ENCODE data around the gene PAIP2. TPM values are rescaled to one million over a fixed set of nuclear protein-coding genes. Genes with fewer than 3 reads are reported as not detected.

Gene PAIP2
- total and polyA plus RNA-seq, 2 experiments from 2014 or later, result 65.3 to 77.5 TPM

DNA sequence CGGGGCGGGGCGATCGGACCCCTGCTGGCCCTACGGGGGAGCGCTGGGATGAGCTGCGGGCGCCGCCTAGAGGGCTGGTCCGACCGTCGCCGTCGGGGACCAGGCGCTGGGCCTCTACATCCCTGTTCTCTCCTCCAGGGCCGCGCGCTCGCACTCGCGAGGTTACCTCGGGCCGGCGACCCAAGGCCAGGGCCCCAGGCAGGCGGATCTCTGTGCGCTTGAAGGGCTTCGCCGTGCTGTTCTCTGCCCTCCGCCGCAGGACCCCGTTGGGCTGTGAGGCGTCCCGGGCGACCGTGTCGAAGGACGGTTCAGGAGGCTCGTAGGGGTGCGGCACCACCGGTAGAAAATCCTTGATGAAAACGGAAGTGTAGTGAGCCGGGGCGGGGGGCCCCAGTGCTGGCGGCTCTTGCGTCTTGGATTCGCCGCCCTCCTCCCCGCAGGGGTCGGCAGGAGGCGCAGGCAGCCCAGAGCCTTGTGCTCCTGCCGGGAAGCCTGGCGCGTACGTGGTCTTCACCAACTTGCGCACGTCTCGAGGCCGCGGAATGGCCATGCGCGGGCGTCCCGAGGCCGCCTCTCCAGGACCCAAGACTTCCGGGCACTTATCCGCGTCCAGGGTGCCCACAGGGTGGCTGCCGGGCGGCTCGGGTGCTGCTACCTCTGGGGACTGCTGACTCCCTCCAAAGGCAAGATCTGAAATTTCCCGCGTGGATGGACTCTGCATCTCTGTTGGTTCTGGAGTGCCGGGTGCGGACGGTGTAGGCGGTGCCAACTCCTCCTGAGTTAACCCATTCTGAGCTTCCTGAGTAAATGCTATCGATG lies 51.2 kb downstream of the PAIP2 start:
- Histone ChIP-seq H3K4me3 (peak overlapping the region; percentile 48), H4K20me1 (ENCODE audit: insufficient read depth, poor library complexity, severe bottlenecking) (no peaks in the 10 kb centered on the region), H3K9me3 (ENCODE audit: low read depth) (no peaks in the 10 kb centered on the region), H3K4me1 (ENCODE audit: insufficient read depth) (peaks cover 8% of the 10 kb centered on the region), H3K36me3 (replicated peaks; ENCODE audit: insufficient read depth, low read depth) (no peaks in the 10 kb centered on the region), H3K9me2 (replicated peaks; ENCODE audit: insufficient read depth) (no peaks in the 10 kb centered on the region), H3K27ac (no peak overlapping the region), H2AFZ (peak overlapping the region; percentile 82), H3K4me2 (peak overlapping the region; percentile 91), H3K27me3 (peaks cover 26% of the 10 kb centered on the region), H3K79me2 (no peaks in the 10 kb centered on the region)
- no peak for TF ChIP-seq EZH2phosphoT487 (IDR thresholded peaks at IDR 0.05; ENCODE audit: low read depth, severe bottlenecking, unreplicated experiment)
- TF ChIP-seq, protein P1, sequence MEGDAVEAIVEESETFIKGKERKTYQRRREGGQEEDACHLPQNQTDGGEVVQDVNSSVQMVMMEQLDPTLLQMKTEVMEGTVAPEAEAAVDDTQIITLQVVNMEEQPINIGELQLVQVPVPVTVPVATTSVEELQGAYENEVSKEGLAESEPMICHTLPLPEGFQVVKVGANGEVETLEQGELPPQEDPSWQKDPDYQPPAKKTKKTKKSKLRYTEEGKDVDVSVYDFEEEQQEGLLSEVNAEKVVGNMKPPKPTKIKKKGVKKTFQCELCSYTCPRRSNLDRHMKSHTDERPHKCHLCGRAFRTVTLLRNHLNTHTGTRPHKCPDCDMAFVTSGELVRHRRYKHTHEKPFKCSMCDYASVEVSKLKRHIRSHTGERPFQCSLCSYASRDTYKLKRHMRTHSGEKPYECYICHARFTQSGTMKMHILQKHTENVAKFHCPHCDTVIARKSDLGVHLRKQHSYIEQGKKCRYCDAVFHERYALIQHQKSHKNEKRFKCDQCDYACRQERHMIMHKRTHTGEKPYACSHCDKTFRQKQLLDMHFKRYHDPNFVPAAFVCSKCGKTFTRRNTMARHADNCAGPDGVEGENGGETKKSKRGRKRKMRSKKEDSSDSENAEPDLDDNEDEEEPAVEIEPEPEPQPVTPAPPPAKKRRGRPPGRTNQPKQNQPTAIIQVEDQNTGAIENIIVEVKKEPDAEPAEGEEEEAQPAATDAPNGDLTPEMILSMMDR (IDR thresholded peaks at IDR 0.05; ENCODE audit: poor library complexity), result peak; percentile 55
- DNase-seq (ENCODE audit: low spot score), result peak; percentile 80
- WGBS (ENCODE audit: low lambda C conversion rate, missing lambda C conversion rate), result 1% methylated on average over 65 of the region's 77 CpGs

DNA sequence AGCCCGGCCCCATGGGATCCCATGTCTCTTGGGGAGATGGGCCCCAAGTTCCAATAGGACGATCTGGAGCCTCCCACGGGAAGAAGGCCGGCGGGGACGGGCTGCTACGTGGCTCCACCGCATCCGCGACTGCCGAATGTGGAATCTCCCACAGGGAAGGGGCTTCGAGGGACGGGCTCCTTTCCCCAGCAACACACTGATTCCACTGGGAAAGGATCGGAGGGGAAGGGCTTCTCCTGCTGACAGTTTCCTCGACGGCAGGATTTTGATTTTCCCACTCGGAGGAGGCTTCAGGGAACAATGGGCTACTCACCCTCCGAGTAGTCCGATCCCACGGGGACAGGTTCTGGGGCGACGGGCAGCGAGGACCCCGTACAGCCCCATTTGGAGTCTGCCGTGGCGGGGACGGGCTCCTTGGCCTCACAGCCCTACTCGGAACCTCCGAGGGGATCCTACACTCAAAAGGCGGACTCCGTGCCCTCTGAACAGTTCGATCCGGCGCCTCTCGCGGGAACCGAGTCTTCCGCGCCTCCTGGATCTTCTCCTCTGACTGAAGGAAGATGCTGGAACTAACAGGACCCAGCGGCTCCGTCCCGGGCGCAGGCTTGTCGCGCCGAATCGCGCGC lies 52.0 kb downstream of the PAIP2 start:
- H3K4me2 ChIP-seq, result peak overlapping the region; percentile 91
- peak; percentile 26 for TF ChIP-seq EZH2phosphoT487 (IDR thresholded peaks at IDR 0.05; ENCODE audit: low read depth, severe bottlenecking, unreplicated experiment)
- TF ChIP-seq EZH2 (IDR thresholded peaks at IDR 0.05; ENCODE audit: borderline replicate concordance), result peak; percentile 38
- TF ChIP-seq, protein P1 (IDR thresholded peaks at IDR 0.05; ENCODE audit: poor library complexity), result no peak
- no peaks in the 10 kb centered on the region for H3K9me3 ChIP-seq (ENCODE audit: low read depth)
- no peaks in the 10 kb centered on the region for H3K79me2 ChIP-seq
- WGBS (ENCODE audit: low lambda C conversion rate, missing lambda C conversion rate), result 11% methylated on average over 49 of the region's 49 CpGs
- H3K9me2 ChIP-seq (replicated peaks; ENCODE audit: insufficient read depth), result no peaks in the 10 kb centered on the region
- peak overlapping the region; percentile 82 for H2AFZ ChIP-seq
- peaks cover 8% of the 10 kb centered on the region for H3K4me1 ChIP-seq (ENCODE audit: insufficient read depth)
- DNase-seq (ENCODE audit: low spot score), result no peak
- peaks cover 26% of the 10 kb centered on the region for H3K27me3 ChIP-seq
- no peaks in the 10 kb centered on the region for H4K20me1 ChIP-seq (ENCODE audit: insufficient read depth, poor library complexity, severe bottlenecking)
- no peak overlapping the region for H3K27ac ChIP-seq
- H3K4me3 ChIP-seq, result peak overlapping the region; percentile 48
- no peaks in the 10 kb centered on the region for H3K36me3 ChIP-seq (replicated peaks; ENCODE audit: insufficient read depth, low read depth)

DNA sequence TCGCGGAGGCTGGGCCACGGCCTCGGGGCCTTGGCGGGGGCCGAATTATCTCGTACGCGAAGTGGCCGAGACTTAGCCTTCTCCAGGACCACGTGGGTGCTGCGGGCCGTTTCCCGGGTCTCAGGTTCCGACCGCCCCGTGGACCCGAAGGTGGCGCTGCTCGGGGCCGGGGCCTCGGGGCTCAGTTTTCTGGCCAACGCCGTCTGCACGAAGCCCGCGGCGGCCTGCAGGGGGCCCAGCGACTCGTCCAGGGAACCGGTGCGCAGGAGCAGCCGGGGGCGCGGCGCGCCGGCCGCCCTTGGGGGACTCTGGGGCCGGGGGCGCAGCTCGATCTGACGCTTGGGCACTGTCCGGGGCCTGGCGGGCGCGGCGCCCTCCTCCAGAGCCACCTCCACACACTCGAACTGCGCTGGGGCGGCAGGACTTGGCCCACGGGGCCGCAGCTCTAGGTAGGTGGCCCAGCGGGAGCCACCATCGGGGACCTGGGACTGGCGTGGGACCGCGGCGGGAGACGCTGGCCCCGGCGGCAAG lies 52.5 kb downstream of the PAIP2 start:
- Histone ChIP-seq H3K27ac (no peak overlapping the region), H3K36me3 (replicated peaks; ENCODE audit: insufficient read depth, low read depth) (no peaks in the 10 kb centered on the region), H3K9me3 (ENCODE audit: low read depth) (no peaks in the 10 kb centered on the region), H3K4me2 (peak overlapping the region; percentile 91), H3K27me3 (peaks cover 26% of the 10 kb centered on the region), H3K9me2 (replicated peaks; ENCODE audit: insufficient read depth) (no peaks in the 10 kb centered on the region), H3K4me3 (peak overlapping the region; percentile 48), H3K79me2 (no peaks in the 10 kb centered on the region), H2AFZ (peak overlapping the region; percentile 82), H4K20me1 (ENCODE audit: insufficient read depth, poor library complexity, severe bottlenecking) (no peaks in the 10 kb centered on the region), H3K4me1 (ENCODE audit: insufficient read depth) (peaks cover 8% of the 10 kb centered on the region)
- under 1% methylated on average over 37 of the region's 62 CpGs for WGBS (ENCODE audit: low lambda C conversion rate, missing lambda C conversion rate)
- TF ChIP-seq EZH2 (IDR thresholded peaks at IDR 0.05; ENCODE audit: borderline replicate concordance) (peak; percentile 80), EZH2phosphoT487 (IDR thresholded peaks at IDR 0.05; ENCODE audit: low read depth, severe bottlenecking, unreplicated experiment) (no peak)
- TF ChIP-seq, protein P1 (IDR thresholded peaks at IDR 0.05; ENCODE audit: poor library complexity), result peak; percentile 46
- peak; percentile 77 for DNase-seq (ENCODE audit: low spot score)
